Tibial artery (tissue), 4 donors: Measurements from ENCODE around the gene PRKAR2B.

Source experiments
- DNase-seq, 2 donors: peaks; one replicate each; pipeline ENCODE4 v3.0.0-alpha.2; 2019
- H3K27ac ChIP-seq, 2 donors: fragments of 200-600 bp; sonication (generic) in 1 of 2; 1 replicate in 1 of 2; 2 replicates in 1 of 2; pipeline ENCODE4 v1.5.1; 2018 to 2019; ENCODE audit warnings: mild to moderate bottlenecking in 1 of 2
- H3K27me3 ChIP-seq, 2 donors: fragments of 200-600 bp; sonication (generic) in 1 of 2; one replicate each; pipeline versions ENCODE4 v1.5.1 to v1.6.0; 2016 to 2019
- H3K36me3 ChIP-seq, 3 donors: fragments of 200-600 bp; sonication (generic) in 2 of 3; one replicate each; pipeline ENCODE4 v1.5.1; 2016 to 2019; ENCODE audit warnings: mild to moderate bottlenecking in 2 of 3
- H3K4me1 ChIP-seq, 4 donors: fragments of 200-600 bp; sonication (generic) in 2 of 4; 1 replicate in 3 of 4; 2 replicates in 1 of 4; pipeline ENCODE4 v1.5.1; 2016 to 2019
- H3K4me3 ChIP-seq, 2 donors: fragments of 200-600 bp; sonication (generic) in 1 of 2; 1 replicate in 1 of 2; 2 replicates in 1 of 2; pipeline ENCODE4 v1.5.1; 2018 to 2019; ENCODE audit warnings: mild to moderate bottlenecking in 2 of 2
- H3K9me3 ChIP-seq, 3 donors: fragments of 200-600 bp; sonication (generic) in 1 of 3; one replicate each; pipeline ENCODE4 v1.5.1; 2016 to 2019
- intact Hi-C: fragments of 100-400 bp; cut with DNase I; formaldehyde crosslinking; loops from one replicate; pipeline ENCODE4 v1.15.0; 2023; ENCODE audit warnings: low total_unique reads
- TF ChIP-seq, protein P1 (sequence below), 2 experiments: fragments of 200-600 bp in 1 of 2; fragments of 450-650 bp in 1 of 2; IDR thresholded peaks; one replicate each; pipeline ENCODE4 v1.5.1; 2017 to 2019; ENCODE audit warnings: antibody characterized with exemption in 2 of 2, mild to moderate bottlenecking in 1 of 2, moderate library complexity in 1 of 2

The PRKAR2B gene

GRCh38 chr7:107076781-107077698 lies 32.5 kb downstream of the PRKAR2B start:
- H3K4me1 ChIP-seq: no peaks in the 10 kb centered on the region
- H3K36me3 ChIP-seq: no peaks in the 10 kb centered on the region
- intact Hi-C loops: no loop called here
- DNase-seq: no peak
- no peaks in the 10 kb centered on the region for H3K27me3 ChIP-seq
- no peak overlapping the region for H3K27ac ChIP-seq
- no peak overlapping the region for H3K4me3 ChIP-seq
- TF ChIP-seq, protein P1, sequence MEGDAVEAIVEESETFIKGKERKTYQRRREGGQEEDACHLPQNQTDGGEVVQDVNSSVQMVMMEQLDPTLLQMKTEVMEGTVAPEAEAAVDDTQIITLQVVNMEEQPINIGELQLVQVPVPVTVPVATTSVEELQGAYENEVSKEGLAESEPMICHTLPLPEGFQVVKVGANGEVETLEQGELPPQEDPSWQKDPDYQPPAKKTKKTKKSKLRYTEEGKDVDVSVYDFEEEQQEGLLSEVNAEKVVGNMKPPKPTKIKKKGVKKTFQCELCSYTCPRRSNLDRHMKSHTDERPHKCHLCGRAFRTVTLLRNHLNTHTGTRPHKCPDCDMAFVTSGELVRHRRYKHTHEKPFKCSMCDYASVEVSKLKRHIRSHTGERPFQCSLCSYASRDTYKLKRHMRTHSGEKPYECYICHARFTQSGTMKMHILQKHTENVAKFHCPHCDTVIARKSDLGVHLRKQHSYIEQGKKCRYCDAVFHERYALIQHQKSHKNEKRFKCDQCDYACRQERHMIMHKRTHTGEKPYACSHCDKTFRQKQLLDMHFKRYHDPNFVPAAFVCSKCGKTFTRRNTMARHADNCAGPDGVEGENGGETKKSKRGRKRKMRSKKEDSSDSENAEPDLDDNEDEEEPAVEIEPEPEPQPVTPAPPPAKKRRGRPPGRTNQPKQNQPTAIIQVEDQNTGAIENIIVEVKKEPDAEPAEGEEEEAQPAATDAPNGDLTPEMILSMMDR (IDR thresholded peaks at IDR 0.05): no peak
- H3K9me3 ChIP-seq: no peaks in the 10 kb centered on the region

DNA sequence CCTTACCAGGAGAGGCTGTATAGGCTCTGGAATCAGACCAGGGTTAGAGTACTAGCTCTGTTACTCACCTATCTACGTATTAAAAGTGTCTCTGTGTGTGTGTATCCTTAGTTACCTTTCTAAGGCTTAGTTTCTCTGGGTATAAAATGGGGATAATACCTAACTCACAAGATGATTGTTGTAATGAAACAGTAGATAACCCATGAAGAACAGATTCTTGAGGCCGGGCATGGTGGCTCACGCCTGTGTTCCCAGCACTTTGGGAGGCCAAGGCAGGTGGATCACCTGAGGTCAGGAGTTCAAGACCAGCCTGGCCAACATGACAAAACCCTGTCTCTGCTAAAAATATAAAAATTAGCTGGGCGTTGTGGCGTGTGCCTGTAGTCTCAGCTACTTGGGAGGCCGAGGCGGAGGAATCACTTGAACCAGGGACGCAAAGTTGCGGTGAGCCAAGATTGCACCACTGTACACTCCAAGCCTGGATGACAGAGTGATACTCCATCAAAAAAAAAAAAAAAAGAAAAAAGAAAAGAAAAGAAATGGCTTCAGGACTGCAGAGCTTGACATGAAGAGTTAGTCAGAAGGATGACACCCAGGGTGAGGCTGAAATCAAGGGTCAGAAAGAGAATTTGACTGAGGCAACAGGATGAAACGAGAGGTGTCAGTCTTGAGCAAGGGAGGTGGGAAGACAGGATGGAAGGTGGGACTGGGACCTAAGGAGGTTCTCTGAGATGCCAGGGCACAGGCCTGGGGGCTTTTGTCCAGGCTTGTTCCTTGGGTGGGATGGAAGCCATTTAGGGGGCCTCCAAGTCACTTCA lies 33.4 kb downstream of the PRKAR2B start:
- H3K27ac ChIP-seq: no peak overlapping the region
- no peaks in the 10 kb centered on the region for H3K9me3 ChIP-seq
- intact Hi-C loops: no loop called here
- H3K36me3 ChIP-seq: no peaks in the 10 kb centered on the region
- TF ChIP-seq, protein P1 (IDR thresholded peaks at IDR 0.05): no peak
- no peak overlapping the region for H3K4me3 ChIP-seq
- DNase-seq: no peak
- no peaks in the 10 kb centered on the region for H3K27me3 ChIP-seq
- H3K4me1 ChIP-seq: no peaks in the 10 kb centered on the region

- DNase-seq: no peak
- Histone ChIP-seq H3K4me1 (no peaks in the 10 kb centered on the region), H3K9me3 (no peaks in the 10 kb centered on the region), H3K27me3 (no peaks in the 10 kb centered on the region), H3K27ac (no peak overlapping the region), H3K4me3 (no peak overlapping the region), H3K36me3 (no peaks in the 10 kb centered on the region)
- intact Hi-C loops: no loop called here
- TF ChIP-seq, protein P1 (IDR thresholded peaks at IDR 0.05): no peak
Measured at GRCh38 chr7:107078517-107078966, 34.0 kb downstream of the PRKAR2B start.

GRCh38 chr7:107079212-107079940 lies 34.9 kb downstream of the PRKAR2B start:
- TF ChIP-seq, protein P1 (IDR thresholded peaks at IDR 0.05): no peak
- intact Hi-C loops: no loop called here
- Histone ChIP-seq H3K9me3 (no peaks in the 10 kb centered on the region), H3K36me3 (no peaks in the 10 kb centered on the region), H3K4me3 (no peak overlapping the region), H3K27me3 (no peaks in the 10 kb centered on the region), H3K4me1 (no peaks in the 10 kb centered on the region), H3K27ac (no peak overlapping the region)
- DNase-seq: no peak

DNA sequence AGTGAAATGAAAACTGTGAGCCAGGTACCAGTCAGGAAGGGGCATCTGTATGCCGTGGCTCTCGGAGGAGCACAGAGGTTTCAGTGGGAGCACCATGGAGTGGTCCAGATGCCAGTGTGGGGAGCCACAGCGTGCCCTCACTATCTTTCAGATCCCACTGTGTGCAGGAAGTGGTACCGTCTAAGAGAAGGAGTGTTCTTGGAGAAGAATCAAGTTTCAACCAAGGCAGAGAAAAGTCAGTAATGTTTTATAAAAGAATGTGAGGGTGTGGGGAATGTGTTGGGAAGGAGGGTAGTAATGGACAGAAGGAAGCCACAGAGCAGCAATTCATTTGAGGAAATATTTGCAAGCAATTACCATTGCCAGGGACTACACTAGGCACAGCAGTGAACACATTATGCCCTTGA lies 35.6 kb downstream of the PRKAR2B start:
- H3K36me3 ChIP-seq: no peaks in the 10 kb centered on the region
- H3K27ac ChIP-seq: no peak overlapping the region
- no peaks in the 10 kb centered on the region for H3K27me3 ChIP-seq
- TF ChIP-seq, protein P1 (IDR thresholded peaks at IDR 0.05): no peak
- DNase-seq: no peak
- no peak overlapping the region for H3K4me3 ChIP-seq
- intact Hi-C loops: no loop called here
- H3K9me3 ChIP-seq: no peaks in the 10 kb centered on the region
- H3K4me1 ChIP-seq: no peaks in the 10 kb centered on the region
